Measurements from ENCODE around the gene NUMA1.

The NUMA1 gene

DNA sequence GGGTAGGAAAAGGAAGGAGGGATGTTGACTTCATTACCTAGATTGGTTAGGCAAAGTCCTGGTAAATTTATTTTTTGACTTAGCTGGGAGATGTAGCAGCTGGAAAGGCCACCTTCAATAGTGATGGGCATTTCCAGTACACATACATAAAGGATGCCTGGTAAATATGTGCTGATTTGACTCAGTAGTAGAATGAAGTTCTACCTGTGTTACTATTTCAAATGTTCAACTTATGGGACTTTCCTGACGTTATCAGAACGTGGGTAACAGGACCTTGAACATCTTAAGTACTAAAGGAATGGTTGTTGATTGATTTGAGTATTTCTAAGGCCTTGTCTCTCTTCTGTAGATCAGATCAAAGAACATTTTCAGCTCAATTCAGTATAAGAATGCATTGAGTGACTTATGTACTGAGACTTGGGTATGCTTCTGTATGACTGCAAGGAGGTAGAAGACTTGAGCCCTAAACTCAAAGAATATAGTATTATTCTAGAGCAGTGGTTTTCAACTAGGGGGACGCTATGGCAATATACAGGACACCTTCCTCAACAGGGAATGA lies 124.4 kb downstream of the NUMA1 start:
- no peak for DNase-seq
